Measurements from ENCODE around the gene KLHDC1. TPM values are rescaled to one million over a fixed set of nuclear protein-coding genes. Genes with fewer than 3 reads are reported as not detected.
A peak's percentile ranks its signal among the peaks of the same experiment; 100 is the strongest.

The KLHDC1 gene
- total RNA-seq, 1 experiment from 2014 or later, result 0.98 TPM

DNA sequence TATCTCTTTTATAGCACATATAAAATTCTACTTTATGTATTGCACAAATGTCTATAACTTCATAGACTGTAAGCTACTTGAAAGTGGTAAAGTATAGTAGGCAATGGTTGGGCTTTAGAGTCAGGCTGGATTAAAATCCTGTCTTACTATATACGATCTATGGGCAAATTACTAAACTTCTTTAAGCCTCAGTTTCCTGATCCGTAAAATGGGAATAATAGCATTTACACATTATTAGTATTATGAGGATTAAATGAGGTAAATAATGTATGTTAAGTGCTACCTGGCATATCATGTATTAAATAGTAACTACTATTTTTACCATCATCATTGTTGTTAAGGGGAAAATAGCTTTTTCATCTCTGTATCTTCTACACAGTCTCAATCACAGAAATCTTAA, 19.3 kb upstream of the KLHDC1 start:
- TF ChIP-seq SIN3A (IDR thresholded peaks at IDR 0.05; ENCODE audit: low read depth) (no peak), SP1 (IDR thresholded peaks at IDR 0.05; ENCODE audit: low read depth) (no peak), ELF1 (IDR thresholded peaks at IDR 0.05; ENCODE audit: borderline replicate concordance, low read depth) (no peak), CBX3 (IDR thresholded peaks at IDR 0.05; ENCODE audit: low read depth) (no peak), YY1 (IDR thresholded peaks at IDR 0.05; ENCODE audit: extremely low read depth, insufficient replicate concordance, low read depth, low read length) (no peak), TCF7L2 (IDR thresholded peaks at IDR 0.05; ENCODE audit: borderline replicate concordance, extremely low read depth, insufficient read depth, insufficient read length) (no peak)
- TF ChIP-seq, protein P1, sequence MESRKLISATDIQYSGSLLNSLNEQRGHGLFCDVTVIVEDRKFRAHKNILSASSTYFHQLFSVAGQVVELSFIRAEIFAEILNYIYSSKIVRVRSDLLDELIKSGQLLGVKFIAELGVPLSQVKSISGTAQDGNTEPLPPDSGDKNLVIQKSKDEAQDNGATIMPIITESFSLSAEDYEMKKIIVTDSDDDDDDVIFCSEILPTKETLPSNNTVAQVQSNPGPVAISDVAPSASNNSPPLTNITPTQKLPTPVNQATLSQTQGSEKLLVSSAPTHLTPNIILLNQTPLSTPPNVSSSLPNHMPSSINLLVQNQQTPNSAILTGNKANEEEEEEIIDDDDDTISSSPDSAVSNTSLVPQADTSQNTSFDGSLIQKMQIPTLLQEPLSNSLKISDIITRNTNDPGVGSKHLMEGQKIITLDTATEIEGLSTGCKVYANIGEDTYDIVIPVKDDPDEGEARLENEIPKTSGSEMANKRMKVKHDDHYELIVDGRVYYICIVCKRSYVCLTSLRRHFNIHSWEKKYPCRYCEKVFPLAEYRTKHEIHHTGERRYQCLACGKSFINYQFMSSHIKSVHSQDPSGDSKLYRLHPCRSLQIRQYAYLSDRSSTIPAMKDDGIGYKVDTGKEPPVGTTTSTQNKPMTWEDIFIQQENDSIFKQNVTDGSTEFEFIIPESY (IDR thresholded peaks at IDR 0.05; ENCODE audit: extremely low read depth, insufficient replicate concordance, low read length), result no peak
- Histone ChIP-seq H3K4me3 (replicated peaks in 1 of 2; ENCODE audit: low read depth in 1 of 2, low read length in 2 of 2) (no peak overlapping the region), H3K79me2 (ENCODE audit: insufficient read depth, low read length) (peaks cover 20% of the 10 kb centered on the region), H3K4me2 (ENCODE audit: low read length) (no peak overlapping the region), H3K9me2 (ENCODE audit: insufficient read depth) (no peaks in the 10 kb centered on the region), H2AFZ (ENCODE audit: low read depth, low read length, poor library complexity, severe bottlenecking) (no peak overlapping the region), H3K27me3 (ENCODE audit: insufficient read depth, low read length) (no peaks in the 10 kb centered on the region), H3K27ac (ENCODE audit: low read depth, low read length) (no peak overlapping the region), H3K9ac (ENCODE audit: low read length) (no peak overlapping the region), H3K9me3 (ENCODE audit: control insufficient read depth in 1 of 2, insufficient read depth in 1 of 2, low read depth in 1 of 2, low read length in 2 of 2) (no peaks in the 10 kb centered on the region), H3K4me1 (ENCODE audit: control insufficient read depth in 1 of 2, insufficient read depth in 2 of 2, low read length in 2 of 2) (no peaks in the 10 kb centered on the region), H4K20me1 (ENCODE audit: insufficient read depth) (no peaks in the 10 kb centered on the region; the same call in 1 of the 2 replicates), H3K36me3 (ENCODE audit: control insufficient read depth in 1 of 2, insufficient read depth in 2 of 2, low read length in 2 of 2) (peaks cover 19 to 22% of the 10 kb centered on the region in 2 experiments; a peak in 3 of 4 replicates)
- intact Hi-C loops (cut with micrococcal nuclease), result no loop called here
- POLR2A ChIA-PET, result no interaction called here
- RAD21 ChIA-PET (ENCODE audit: low non-redundant PET in 1 of 2, low total read pairs in 2 of 2, uncharacterized antibody in 2 of 2, unreplicated experiment in 2 of 2), result no interaction called here
- CTCF ChIA-PET, result no interaction called here
- no TSS peak for BruUV-seq (replicated peaks)
- ATAC-seq, result no peak
- no peak for DNase-seq (ENCODE audit: low read depth, low spot score)

DNA sequence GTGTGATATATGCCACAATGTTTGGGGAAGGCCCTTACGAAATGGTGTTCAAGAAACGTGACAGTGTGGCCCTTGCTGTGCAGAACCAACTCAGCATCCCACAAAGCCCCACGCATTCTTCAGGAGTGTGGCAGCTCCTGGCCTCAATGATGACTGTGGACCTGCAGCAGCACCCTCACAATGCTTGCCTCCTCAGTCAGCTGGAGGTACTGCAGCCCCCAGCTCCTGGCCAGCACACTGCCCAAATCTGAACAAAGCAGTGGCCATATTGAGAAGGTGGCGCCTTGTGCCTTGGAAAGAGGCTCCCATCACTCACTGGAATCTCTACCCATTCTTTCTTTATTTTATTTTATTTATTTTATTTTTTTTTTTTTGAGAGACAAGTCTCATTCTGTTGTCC, 15.3 kb upstream of the KLHDC1 start:
- H3K36me3 ChIP-seq (ENCODE audit: control insufficient read depth in 1 of 2, insufficient read depth in 2 of 2, low read length in 2 of 2), result peaks cover 18 to 39% of the 10 kb centered on the region in 2 experiments
- intact Hi-C loops (cut with micrococcal nuclease), result no loop called here
- TF ChIP-seq, protein P1 (IDR thresholded peaks at IDR 0.05; ENCODE audit: extremely low read depth, insufficient replicate concordance, low read length), result no peak
- no peak for TF ChIP-seq EZH2 (IDR thresholded peaks at IDR 0.05)
- TF ChIP-seq, protein P2, sequence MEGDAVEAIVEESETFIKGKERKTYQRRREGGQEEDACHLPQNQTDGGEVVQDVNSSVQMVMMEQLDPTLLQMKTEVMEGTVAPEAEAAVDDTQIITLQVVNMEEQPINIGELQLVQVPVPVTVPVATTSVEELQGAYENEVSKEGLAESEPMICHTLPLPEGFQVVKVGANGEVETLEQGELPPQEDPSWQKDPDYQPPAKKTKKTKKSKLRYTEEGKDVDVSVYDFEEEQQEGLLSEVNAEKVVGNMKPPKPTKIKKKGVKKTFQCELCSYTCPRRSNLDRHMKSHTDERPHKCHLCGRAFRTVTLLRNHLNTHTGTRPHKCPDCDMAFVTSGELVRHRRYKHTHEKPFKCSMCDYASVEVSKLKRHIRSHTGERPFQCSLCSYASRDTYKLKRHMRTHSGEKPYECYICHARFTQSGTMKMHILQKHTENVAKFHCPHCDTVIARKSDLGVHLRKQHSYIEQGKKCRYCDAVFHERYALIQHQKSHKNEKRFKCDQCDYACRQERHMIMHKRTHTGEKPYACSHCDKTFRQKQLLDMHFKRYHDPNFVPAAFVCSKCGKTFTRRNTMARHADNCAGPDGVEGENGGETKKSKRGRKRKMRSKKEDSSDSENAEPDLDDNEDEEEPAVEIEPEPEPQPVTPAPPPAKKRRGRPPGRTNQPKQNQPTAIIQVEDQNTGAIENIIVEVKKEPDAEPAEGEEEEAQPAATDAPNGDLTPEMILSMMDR (IDR thresholded peaks at IDR 0.05 in 2 of 3, conservative IDR thresholded peaks at IDR 0.05 in 1 of 3; ENCODE audit: borderline replicate concordance in 1 of 3, insufficient read depth in 1 of 3, low read depth in 2 of 3, low read length in 2 of 3), result peak in 2 of 3 experiments; percentile 23 to 28; a peak in 3 of 6 replicates
- no peak overlapping the region for H3K4me3 ChIP-seq (replicated peaks in 1 of 2; ENCODE audit: low read depth in 1 of 2, low read length in 2 of 2)
- ChIA-PET RAD21 (ENCODE audit: low non-redundant PET in 1 of 2, low total read pairs in 2 of 2, uncharacterized antibody in 2 of 2, unreplicated experiment in 2 of 2) (interaction anchor here in 1 of 2 experiments (0.6 kb wide), 1 partner anchor 183 kb away, joined by 4 read pairs; no protein-coding TSS in a partner anchor), CTCF (no interaction called here), POLR2A (interaction anchor here (1.2 kb wide), 1 partner anchor 44 kb away, joined by 4 read pairs; no protein-coding TSS in a partner anchor)
- ATAC-seq (peak; percentile 80), DNase-seq (ENCODE audit: low read depth, low spot score) (no peak)
- no peaks in the 10 kb centered on the region; the same call in 1 of the 2 replicates for H4K20me1 ChIP-seq (ENCODE audit: insufficient read depth)
- peaks cover 28% of the 10 kb centered on the region for H3K79me2 ChIP-seq (ENCODE audit: insufficient read depth, low read length)
- no peaks in the 10 kb centered on the region for H3K27me3 ChIP-seq (ENCODE audit: insufficient read depth, low read length)
- H3K4me2 ChIP-seq (ENCODE audit: low read length), result no peak overlapping the region
- no TSS peak for BruUV-seq (replicated peaks)
- no peaks in the 10 kb centered on the region for H3K9me3 ChIP-seq (ENCODE audit: control insufficient read depth in 1 of 2, insufficient read depth in 1 of 2, low read depth in 1 of 2, low read length in 2 of 2)
- H3K4me1 ChIP-seq (ENCODE audit: control insufficient read depth in 1 of 2, insufficient read depth in 2 of 2, low read length in 2 of 2), result no peaks in the 10 kb centered on the region
- no peak overlapping the region for H2AFZ ChIP-seq (ENCODE audit: low read depth, low read length, poor library complexity, severe bottlenecking)
- H3K27ac ChIP-seq (ENCODE audit: low read depth, low read length), result no peak overlapping the region
- H3K9ac ChIP-seq (ENCODE audit: low read length), result no peak overlapping the region
- H3K9me2 ChIP-seq (ENCODE audit: insufficient read depth), result no peaks in the 10 kb centered on the region

Measured in HCT116 (cell line).